ENCODE data around the gene ACTL8.

ACTL8 gene

GRCh38 chr1:17845583-17845982 lies 90.5 kb downstream of the ACTL8 start:
- DNase-seq (ENCODE audit: low spot score) = no peak

- DNase-seq (ENCODE audit: low spot score) = no peak
Observed at GRCh38 chr1:17846341-17846740, 91.2 kb downstream of the ACTL8 start.

DNA sequence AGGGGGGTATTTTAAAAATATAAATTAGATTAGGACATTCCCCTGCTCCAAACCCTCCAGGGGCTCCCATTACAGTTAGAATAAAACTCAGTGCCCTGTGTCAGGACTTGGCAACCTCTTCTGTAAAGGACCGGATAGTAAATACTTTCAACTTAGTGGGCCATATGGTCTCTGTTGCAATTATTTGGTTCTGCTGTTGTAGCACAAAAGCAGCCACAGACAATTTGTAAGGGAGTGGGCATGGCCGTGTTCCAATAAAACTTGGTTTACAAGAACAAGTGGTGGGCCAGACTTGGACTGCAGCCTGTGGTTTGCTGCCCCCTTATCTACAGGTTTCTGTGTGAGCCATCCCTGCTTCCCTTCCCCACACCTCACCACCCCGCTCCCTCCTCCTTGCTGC lies 92.0 kb downstream of the ACTL8 start:
- DNase-seq (ENCODE audit: low spot score) = no peak

DNA sequence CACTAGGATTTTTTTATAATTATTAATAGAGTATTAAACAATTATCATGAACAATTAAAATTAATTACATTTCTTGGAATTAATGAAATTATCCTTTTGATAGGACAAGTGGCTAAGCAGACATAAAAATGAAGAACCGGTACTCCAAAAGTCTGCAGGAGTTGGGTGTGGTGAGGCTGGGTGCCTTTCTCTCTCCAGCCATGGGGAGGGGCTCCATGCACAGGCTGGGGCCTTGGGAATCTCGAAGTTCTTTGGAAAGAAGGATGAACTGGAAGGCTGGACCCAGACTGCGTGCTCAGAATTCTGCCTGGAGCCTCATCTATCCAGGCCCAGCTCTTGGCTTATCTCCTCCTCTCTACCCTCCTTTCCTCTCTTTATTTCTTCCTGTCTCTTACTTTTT lies 94.1 kb downstream of the ACTL8 start:
- no peak for DNase-seq (ENCODE audit: low spot score)

- DNase-seq (ENCODE audit: low spot score) = no peak
Observed at GRCh38 chr1:17851056-17851455, 95.9 kb downstream of the ACTL8 start.

DNA sequence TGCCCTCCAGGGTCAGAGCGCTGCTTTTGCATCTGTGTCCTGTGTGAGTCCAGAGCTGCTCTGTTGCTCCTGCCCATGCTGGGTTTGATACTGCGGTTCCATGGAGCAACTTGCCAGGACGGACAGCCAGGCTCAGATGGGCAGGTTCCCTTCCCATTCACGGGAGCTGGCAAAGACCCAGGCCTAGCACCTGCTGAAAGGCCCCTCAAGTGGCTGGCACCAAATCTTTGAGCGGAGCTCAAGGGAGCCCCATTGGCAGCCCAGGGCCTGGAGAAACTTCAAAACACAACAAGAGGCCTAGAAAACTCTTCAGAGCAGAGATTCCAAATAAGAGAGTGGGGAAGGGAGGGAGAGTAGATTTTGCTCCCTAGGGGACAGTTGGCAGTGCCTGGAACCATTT lies 97.2 kb downstream of the ACTL8 start:
- no peak for DNase-seq (ENCODE audit: low spot score)

GRCh38 chr1:17853241-17853935 lies 98.3 kb downstream of the ACTL8 start:
- DNase-seq (ENCODE audit: low spot score) = no peak

DNA sequence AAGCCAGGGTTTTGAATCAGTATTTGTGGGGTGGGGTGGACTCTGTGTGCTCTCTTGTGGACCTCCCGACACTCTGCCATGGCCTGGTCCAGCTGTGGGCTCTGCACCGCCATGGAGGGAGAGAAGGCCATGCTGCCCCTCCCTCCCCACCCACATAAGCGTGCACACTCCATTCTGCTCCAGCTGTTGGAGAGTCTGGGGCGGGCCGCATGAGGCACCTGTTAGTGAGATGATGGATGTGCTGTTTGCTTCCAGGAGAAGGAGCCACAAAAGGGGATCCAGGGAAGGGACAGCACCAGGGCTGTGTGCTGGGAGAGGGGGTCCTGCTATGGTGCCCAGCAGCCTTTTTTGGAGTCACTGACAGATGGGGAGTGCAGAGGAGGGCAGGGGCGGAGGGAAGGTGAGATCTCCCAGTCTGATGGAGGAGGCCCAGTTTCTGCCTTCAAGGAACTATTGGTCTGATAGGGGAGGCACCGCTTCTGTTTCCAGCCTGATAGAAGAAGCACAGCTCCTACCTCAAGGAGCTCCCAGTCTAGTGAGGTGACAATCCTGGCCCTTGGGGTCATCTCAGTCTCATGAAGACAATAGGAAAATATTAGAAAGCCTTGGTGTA lies 101.5 kb downstream of the ACTL8 start:
- DNase-seq (ENCODE audit: low spot score) = no peak

GRCh38 chr1:17857109-17857499 lies 102.0 kb downstream of the ACTL8 start:
- DNase-seq (ENCODE audit: low spot score) = no peak

DNA sequence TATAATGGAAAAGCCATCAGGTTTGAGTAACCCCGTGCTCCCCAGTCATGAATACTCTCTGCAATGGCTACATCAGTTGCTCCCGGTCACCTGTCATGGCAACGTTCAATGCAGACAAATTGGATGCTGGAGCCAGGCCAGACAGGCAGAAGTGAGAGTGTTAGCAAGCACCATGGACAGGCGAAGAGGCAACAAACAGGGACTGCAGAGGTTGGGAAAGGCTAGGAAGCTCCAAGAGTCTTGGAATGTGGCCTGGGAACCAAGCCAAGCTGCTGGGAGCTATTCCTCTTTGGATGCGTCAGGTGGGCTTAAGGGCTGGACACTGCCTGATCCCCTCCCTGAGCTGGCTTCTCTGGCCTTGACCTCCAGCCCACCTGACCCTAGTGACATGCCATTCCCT lies 102.9 kb downstream of the ACTL8 start:
- DNase-seq (ENCODE audit: low spot score) = no peak

DNA sequence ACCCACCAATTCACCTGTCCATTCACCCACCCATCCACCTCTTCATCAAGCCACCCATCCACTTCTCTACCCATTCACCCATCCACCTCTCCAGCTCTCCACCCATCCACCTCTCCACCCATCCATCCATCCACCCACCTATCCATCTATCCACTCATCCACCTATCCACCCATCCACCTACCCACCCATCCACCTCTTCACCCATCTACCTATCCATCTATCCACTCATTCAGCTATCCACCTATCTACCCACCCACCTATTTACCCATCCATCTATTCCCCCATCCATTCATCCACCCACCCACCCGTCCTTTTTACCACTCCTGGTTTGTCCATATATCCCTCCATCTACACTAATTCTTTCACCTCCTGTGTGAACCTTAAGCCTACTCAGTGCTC lies 105.7 kb downstream of the ACTL8 start:
- DNase-seq (ENCODE audit: low spot score) = no peak

DNA sequence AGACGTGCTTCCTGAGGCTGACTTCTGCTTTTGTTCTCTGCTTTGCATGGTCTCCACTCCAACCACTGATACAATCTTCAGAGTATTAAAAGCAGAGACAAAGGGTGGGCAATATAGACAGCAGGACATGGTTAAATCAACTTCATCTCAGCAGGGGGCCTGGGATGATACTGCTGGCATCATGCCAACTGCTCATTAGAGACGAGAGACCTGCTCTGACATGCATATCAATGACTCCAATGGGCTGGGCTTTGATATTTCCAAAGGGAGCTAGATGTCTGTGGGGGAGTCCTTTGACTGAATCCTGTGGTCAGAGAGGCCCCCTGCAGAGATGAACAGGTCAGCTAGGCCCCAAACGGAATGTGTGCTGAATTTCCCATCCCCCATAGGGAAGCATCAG lies 106.6 kb downstream of the ACTL8 start:
- no peak for DNase-seq (ENCODE audit: low spot score)

- no peak for DNase-seq (ENCODE audit: low spot score)
Observed at GRCh38 chr1:17862121-17862520, 107.0 kb downstream of the ACTL8 start.

DNA sequence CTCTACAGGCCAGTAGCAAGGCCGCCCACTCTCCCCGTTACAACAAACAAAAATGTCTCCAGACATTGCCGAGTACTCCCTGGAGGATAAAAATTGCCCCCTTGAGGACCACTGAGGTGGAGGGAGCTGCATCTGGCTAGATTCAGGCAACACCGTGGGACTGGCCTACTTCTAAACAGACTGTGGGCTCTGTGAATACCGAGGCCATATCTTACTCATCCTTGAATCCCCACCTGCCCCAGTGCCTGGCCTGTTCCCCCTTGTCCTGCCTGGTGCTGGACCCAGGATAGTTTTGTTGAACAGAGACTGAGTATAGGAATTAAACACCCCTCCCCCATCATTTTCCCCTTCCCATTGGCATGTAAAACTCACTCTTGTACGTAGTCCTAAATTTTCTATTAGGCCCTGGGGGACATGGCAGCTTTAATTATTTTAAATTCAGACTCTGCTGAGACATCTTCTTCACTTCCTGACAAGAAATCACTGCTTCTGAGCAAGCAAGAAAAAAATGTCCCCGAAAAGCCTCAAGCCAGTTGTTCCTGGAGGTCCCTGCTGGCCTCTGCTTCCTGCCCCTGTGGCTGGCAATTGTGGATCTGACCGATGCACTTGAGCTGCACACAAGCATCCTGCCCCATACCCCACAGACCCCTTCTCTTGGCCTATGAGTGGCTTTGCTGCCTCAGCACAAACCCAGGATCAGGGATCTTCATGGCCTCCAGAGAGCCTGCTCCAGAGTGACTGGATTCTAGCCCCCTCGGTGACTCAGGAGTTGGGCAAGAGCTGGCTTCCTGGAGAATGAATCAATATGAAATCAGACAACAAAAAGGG lies 111.0 kb downstream of the ACTL8 start:
- DNase-seq (ENCODE audit: low spot score) = no peak

- no peak for DNase-seq (ENCODE audit: low spot score)
Observed at GRCh38 chr1:17866740-17867029, 111.6 kb downstream of the ACTL8 start.

- no peak for DNase-seq (ENCODE audit: low spot score)
Observed at GRCh38 chr1:17867470-17867869, 112.3 kb downstream of the ACTL8 start.

- DNase-seq (ENCODE audit: low spot score) = no peak
Observed at GRCh38 chr1:17869815-17870214, 114.7 kb downstream of the ACTL8 start.

DNA sequence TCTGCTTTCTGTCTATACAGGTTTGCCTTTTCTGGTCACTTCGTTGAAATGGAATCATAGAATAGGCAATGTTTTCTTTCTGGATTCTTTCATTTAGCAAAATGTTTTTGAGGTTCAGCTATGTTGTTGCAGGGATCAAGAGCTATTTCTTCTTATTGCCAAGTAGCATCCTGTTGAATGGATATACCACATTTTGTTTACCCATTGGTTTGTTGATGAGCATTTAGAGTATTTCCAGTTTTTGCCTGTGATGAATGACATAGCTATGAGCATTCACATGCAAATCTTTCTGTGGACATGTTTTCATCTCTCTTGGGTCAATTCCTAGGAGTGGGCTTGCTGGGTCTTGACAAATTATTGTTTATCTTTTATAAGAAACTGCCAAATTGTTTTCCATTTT lies 115.5 kb downstream of the ACTL8 start:
- DNase-seq (ENCODE audit: low spot score) = no peak

GRCh38 chr1:17873007-17873675 lies 118.0 kb downstream of the ACTL8 start:
- no peak for DNase-seq (ENCODE audit: low spot score)

- no peak for DNase-seq (ENCODE audit: low spot score)
Observed at GRCh38 chr1:17874231-17874630, 119.1 kb downstream of the ACTL8 start.

GRCh38 chr1:17874710-17875109 lies 119.6 kb downstream of the ACTL8 start:
- no peak for DNase-seq (ENCODE audit: low spot score)

GRCh38 chr1:17875171-17875881 lies 120.2 kb downstream of the ACTL8 start:
- DNase-seq (ENCODE audit: low spot score) = no peak

Data from D341Med (cell line).